ENCODE measurements around the gene CKM. TPM values are rescaled to one million over a fixed set of nuclear protein-coding genes. Genes with fewer than 3 reads are reported as not detected.

The CKM gene
- not detected in 2 replicates for total RNA-seq

GRCh38 chr19:45322744-45323281, at the start of gene CKM:
TSS of gene CKM (minus strand) at chr19:45322875. CDS start at chr19:45319713, 3,162 bp downstream.

DNA sequence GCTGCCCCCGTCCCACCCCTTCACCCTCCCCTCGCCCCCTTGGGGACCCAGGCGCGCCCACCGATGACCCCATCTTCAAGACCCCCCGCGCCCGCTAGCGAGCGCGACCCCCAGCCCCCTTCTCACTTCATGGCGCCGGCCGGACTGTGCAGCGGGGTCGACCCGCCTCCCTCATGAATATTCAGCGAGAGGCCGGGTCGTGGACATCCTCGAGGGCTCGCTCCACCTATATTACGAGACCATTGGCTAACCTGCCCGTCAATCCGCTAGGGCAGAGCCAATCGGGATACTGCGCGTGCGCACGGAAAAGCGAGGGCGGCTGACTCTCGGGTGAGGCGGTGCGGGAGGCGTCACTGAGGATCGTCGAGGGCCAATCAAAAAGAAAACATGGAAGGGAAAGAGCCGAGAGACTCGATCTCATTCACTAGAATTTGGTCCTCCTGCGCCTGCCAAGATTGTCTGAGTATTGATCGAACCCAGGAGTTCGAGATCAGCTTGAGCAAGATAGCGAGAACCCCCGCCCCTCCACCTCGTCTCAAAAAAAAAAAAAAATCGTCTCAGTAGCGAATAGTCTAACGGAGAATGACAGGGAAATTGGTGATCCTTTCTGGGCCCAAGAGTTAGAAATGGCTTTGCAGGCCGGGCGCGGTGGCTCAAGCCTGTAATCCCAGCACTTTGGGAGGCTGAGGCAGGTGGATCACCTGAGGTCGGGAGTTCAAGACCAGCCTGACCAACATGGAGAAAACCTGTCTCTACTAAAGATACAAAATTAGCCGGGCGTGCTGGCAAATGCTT, 47.9 kb upstream of the CKM start, which contains the start of gene ERCC2:
TSS of gene ERCC2 (minus strand) at position 164 of the 795 bp plus-strand sequence. CDS start at position 131, 33 bp downstream.

GRCh38 chr19:45340232-45340898, 17.7 kb upstream of the CKM start, which contains the start of gene KLC3:
TSS of gene KLC3 (plus strand) at chr19:45340750. CDS start at chr19:45345542, 4,792 bp downstream.

Other genes with a start within 250 kb of the CKM start
- gene ZNF296, start 246.4 kb downstream of the CKM start, total RNA-seq = 0.40 and 0.65 TPM in 2 replicates
- 22.5 and 27.1 TPM in 2 replicates for gene GEMIN7, start 243.6 kb downstream of the CKM start, total RNA-seq
- gene PPP1R37, start 229.7 kb downstream of the CKM start, total RNA-seq = 27.6 and 31.0 TPM in 2 replicates
- gene NKPD1, start 161.9 kb downstream of the CKM start, total RNA-seq = under 0.01 and 0.22 TPM in 2 replicates
- 2.4 and 5.2 TPM in 2 replicates for gene TRAPPC6A, start 144.6 kb downstream of the CKM start, total RNA-seq
- 6.7 and 8.4 TPM in 2 replicates for gene BLOC1S3, start 144.1 kb downstream of the CKM start, total RNA-seq
- gene EXOC3L2, start 77.5 kb downstream of the CKM start, total RNA-seq = 1.2 and 1.7 TPM in 2 replicates
- 17.7 and 18.1 TPM in 2 replicates for gene MARK4, start 71.6 kb downstream of the CKM start, total RNA-seq
- not detected in 2 replicates for gene KLC3, start 17.9 kb upstream of the CKM start, total RNA-seq
- 38.0 and 39.5 TPM in 2 replicates for gene ERCC2, start 47.7 kb upstream of the CKM start, total RNA-seq
- gene PPP1R13L, start 82.2 kb upstream of the CKM start, total RNA-seq = 14.9 and 15.5 TPM in 2 replicates
- 22.0 and 24.5 TPM in 2 replicates for gene POLR1G, start 83.8 kb upstream of the CKM start, total RNA-seq
- gene ERCC1, start 101.0 kb upstream of the CKM start, total RNA-seq = 72.9 and 79.9 TPM in 2 replicates
- gene FOSB, start 145.1 kb upstream of the CKM start, total RNA-seq = 0.27 and 0.65 TPM in 2 replicates
- gene RTN2, start 174.2 kb upstream of the CKM start, total RNA-seq = 5.5 and 6.9 TPM in 2 replicates
- gene PPM1N, start 175.6 kb upstream of the CKM start, total RNA-seq = 1.5 and 2.1 TPM in 2 replicates
- gene VASP, start 184.6 kb upstream of the CKM start, total RNA-seq = 178 and 185 TPM in 2 replicates